Right ventricle myocardium superior (tissue), 1 donor: ENCODE results near the gene COL25A1. TPM values are rescaled to one million over a fixed set of nuclear protein-coding genes. Genes with fewer than 3 reads are reported as not detected.

Source experiments
- ATAC-seq: fragments of 200-7000 bp; cut with Tn5 transposase; one replicate; pipeline ENCODE4 v1.9.1; 2020; ENCODE audit warnings: mild to moderate bottlenecking; ENCODE audit not compliant: poor library complexity
- DNase-seq: peaks from one replicate; pipeline ENCODE4 v3.0.0-alpha.2; 2020
- intact Hi-C: fragments of 100-400 bp; cut with DNase I; formaldehyde crosslinking; loops from one replicate; pipeline ENCODE4 v1.11.2; 2022
- total RNA-seq: library from RNA; stranded (reverse); fragmentation: NEBNext Ultra II Directional; extraction: Animal tissue kit (Norgen Biotek cat#: 25700); gene quantifications from one replicate; pipeline ENCODE4 v1.2.1, GENCODE V29; 2021
- donor health status: DM: no; HTN: yes; CAD: no; lungs with severe emphysema.

The COL25A1 gene
- total RNA-seq, 1 donor from 2014 or later: 0.24 TPM

DNA sequence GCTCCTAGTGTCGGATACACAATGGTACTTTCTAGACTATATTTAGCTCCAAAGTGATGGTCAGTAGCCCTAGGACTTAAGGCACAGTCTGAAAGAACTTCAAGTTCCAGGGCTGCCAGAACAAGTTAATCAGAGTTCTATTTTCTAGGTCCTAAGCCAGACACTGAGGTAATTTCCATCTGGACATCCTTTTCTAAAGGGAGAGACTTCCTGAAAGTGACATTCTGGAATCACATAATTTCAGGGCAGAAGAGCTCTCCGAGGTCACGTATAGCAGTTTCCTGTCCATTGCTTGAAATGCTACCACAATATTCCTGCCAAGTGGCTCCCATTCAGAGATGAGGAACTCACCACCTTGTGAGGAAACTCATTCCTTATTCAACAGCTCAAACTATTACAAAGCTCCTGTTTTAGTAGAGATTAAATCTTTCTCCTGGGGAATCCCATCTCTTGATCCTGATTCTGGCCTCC is 117.9 kb downstream of the COL25A1 start:
- intact Hi-C loops: no loop called here
- DNase-seq (peak; percentile 59), ATAC-seq (peak; percentile 94)

DNA sequence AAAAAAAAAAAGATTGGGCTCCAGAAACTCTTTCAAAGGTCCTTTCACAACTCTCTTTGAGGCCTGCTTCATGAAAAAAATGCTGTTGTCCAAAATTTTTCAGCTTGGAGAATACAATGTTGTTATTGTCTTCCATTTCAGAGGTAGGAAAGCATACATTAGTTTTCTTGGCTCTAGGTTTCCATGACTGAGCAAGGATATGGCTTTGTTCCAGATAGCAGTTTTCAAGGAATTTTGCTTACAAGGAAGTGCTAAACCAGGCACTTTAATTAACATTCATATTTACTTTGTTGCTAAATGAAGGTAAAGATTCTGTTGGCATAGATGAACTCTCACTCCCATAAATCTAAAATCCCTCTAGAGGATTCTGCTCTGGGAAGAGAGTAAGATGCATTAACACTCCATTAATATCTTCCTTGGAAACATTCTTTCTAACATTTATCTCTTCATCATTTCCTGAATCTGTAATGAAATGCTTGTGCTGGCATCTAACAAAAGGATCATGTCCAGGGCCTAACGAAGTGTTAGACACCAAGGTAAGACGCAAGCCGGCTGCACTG is 118.4 kb downstream of the COL25A1 start:
- DNase-seq (no peak), ATAC-seq (no peak)
- intact Hi-C loops: no loop called here

GRCh38 chr4:109182696-109183095 is 119.8 kb downstream of the COL25A1 start:
- ATAC-seq: no peak
- intact Hi-C loops: no loop called here

DNA sequence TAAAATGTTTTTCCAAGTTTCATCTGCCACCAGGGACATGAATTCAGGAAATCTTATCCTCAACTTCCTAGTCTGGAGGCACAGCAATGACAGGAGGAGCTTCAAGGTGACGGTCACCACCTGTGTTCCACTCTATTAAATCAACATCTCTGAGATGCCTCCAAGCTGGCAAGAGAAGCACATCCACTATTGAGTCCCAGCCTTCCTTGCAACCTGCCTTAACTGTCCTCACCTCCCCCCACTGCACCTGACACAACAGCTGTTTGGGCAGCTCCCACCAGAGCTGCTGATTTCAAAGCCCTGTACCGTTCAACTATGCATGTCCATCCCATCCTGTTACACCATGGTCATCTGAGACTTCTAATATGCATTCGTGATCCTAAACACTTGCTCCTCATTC is 123.4 kb downstream of the COL25A1 start:
- DNase-seq (no peak), ATAC-seq (no peak)
- intact Hi-C loops: no loop called here

More at GRCh38 chr4:109182696-109183095, 119.8 kb downstream of the COL25A1 start:
- DNase-seq: no peak

- ATAC-seq (no peak), DNase-seq (no peak)
- intact Hi-C loops: no loop called here
Observed at GRCh38 chr4:109177096-109177810, 125.2 kb downstream of the COL25A1 start.

DNA sequence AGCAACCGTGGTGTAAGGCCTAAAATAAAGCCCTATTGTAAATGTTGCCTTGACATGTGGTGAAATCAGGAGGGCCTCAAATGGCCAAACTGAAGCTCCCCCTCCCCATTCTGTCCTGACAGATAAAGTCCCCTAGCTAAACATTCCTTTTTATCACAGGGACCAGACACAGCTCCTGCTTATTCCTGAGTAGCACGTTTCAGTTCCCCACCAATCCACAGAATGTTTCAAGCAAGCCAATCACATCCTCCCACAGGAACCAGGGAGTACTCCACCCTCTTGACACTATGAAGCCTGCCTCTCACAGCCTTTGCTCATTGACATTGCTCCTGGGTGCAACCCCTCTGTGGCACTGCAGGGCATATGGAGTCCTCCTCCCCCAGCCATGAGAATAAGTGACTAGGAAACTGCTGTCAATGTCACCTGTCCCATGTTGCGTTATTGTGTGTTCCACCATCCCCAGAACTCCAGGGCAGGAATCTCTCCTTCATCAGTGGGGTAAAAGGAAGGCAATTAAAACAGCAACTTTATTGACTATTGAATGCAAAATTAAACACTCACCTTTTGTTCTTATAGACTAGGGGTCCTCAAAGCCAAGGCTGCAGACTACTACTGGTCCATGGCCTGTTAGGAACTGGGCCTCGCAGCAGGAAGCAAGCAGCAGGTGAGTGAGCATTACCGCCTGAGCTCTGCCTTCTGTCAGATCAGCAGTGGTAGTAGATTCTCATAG is 128.1 kb downstream of the COL25A1 start:
- ATAC-seq: no peak
- intact Hi-C loops: no loop called here
- DNase-seq: no peak

DNA sequence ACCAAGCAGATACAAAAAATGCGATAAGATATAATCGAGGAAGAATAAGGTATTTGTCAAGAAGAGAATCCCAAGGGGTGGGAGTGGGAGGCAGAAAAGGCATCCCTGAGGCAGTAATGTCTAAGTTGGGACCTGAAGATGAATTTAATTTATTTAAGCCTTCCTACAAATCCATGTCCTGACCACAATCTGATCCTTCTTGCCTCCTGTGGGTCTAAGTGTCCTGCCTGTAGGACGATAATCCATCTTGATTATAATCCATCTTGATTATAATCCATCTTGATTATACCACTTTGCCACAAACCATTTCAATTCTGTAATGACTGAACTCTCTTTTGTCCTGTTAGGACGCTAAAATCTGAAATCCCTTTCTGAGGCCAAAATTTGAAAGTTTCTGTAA is 130.2 kb downstream of the COL25A1 start:
- ATAC-seq: no peak
- intact Hi-C loops: no loop called here
- DNase-seq: no peak

GRCh38 chr4:109171070-109171469 is 131.4 kb downstream of the COL25A1 start:
- no peak for DNase-seq
- intact Hi-C loops: no loop called here
- ATAC-seq: no peak

DNA sequence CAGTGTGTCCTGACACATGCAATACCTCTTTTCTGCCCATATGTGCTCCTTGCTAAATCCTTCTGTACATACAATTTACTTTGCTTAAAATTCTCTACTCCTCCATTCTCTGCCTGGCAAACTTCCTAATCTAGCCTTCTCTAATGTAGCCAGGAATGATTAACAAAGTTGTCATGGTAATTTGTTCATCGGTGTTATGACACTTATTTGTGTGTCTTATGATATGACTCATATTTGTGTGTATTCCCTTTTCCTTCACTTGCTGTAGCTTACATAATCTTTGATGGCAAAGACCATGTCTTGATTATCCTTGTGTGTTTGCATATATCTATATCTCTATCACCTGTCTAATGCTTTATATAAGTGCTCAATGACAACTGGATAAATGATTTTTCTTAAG is 133.3 kb downstream of the COL25A1 start:
- intact Hi-C loops: no loop called here
- ATAC-seq (no peak), DNase-seq (no peak)

GRCh38 chr4:109166586-109166985 is 135.9 kb downstream of the COL25A1 start:
- DNase-seq: no peak
- ATAC-seq: no peak
- intact Hi-C loops: no loop called here

DNA sequence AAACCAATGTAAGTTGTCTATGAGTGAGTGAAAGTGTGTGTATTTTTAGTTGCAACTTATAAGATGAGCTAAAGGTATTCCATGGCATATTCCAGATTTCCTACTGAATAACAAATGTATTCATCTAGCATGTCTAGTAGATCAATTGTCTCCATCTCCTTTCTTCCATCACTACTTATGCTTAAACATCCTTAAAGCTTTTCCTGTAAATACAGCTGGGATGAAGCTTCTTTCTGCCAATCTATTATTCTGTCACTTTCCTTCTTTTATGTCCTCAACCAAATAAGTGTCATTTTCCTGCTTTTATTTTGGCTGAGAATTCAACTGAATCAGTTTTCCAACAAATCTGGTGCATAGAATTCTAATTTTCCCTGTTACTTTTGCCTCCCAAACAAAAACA is 136.3 kb downstream of the COL25A1 start:
- DNase-seq (no peak), ATAC-seq (no peak)

DNA sequence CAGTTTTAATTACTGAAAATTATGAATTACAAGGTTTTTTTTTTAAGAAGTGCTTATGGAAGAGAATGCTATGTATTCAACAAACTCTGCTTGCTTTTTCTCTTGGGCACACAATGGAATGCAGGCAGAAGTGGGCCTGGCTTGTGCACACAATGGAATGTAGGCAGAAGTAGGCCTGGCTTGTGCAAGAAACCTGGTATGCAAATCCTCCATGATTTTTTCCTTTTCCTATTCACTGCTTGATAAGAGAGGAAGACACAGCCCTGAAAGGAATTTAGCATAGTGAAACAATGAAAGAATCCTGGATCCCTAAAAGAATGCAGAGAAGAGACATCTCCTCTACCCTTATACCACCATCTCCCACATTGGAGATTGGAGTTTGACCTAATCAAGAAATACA is 138.4 kb downstream of the COL25A1 start:
- intact Hi-C loops: no loop called here
- DNase-seq: no peak
- no peak for ATAC-seq

More for the DNA sequence above, 136.3 kb downstream of the COL25A1 start:
- intact Hi-C loops: no loop called here

- DNase-seq (no peak), ATAC-seq (no peak)
- intact Hi-C loops: no loop called here
Observed at GRCh38 chr4:109163493-109163892, 139.0 kb downstream of the COL25A1 start.

- intact Hi-C loops: no loop called here
- DNase-seq (no peak), ATAC-seq (no peak)
Observed at GRCh38 chr4:109162759-109163158, 139.7 kb downstream of the COL25A1 start.

GRCh38 chr4:109160494-109160893 is 142.0 kb downstream of the COL25A1 start:
- DNase-seq (no peak), ATAC-seq (no peak)
- intact Hi-C loops: no loop called here

GRCh38 chr4:109157696-109158095 is 144.8 kb downstream of the COL25A1 start:
- intact Hi-C loops: no loop called here
- DNase-seq (no peak), ATAC-seq (no peak)

DNA sequence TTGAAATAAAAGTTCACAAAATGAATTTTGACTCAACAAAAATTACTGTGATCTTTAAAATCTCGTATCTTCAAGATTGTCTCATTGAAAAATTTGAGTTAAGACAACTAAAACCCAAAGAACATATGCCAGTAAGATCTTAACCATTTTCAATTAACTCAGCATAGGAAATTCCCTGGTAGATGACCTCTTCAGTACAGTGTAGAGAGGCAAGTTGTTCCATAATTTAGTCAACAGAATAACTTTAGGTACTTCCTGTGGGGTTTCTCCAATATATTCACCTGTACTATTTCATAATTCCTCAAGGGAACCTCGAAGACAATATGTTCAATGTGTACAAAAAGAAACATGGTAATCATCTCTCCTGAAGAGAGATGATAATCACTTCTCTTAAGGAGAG is 145.3 kb downstream of the COL25A1 start:
- DNase-seq (no peak), ATAC-seq (no peak)
- intact Hi-C loops: no loop called here

DNA sequence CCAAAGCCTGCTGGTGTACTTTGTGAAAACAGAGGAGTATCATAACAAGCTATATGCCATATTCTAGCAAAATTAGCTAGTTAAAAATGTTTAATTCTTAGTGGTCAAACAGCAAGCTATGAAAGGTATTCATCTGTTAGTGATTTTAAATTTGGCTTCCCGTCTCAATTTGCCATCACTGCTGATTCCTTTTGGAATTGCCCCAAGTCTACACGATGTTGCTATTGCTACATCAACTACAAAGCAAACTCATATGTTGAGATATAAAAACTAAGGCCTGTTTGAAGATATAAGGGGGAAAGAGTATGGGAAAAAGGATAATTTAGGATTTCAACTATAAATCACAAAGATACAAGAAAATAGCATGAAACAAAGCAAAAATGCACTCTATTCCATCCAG is 146.1 kb downstream of the COL25A1 start:
- ATAC-seq (no peak), DNase-seq (no peak)
- intact Hi-C loops: no loop called here

- intact Hi-C loops: no loop called here
- ATAC-seq (no peak), DNase-seq (no peak)
Observed at GRCh38 chr4:109155682-109156283, 146.7 kb downstream of the COL25A1 start.

- intact Hi-C loops: no loop called here
- DNase-seq (no peak), ATAC-seq (no peak)
Observed at GRCh38 chr4:109155084-109155483, 147.4 kb downstream of the COL25A1 start.
